ENCODE measurements around the gene MMD. TPM values are rescaled to one million over a fixed set of nuclear protein-coding genes. Genes with fewer than 3 reads are reported as not detected.

MMD gene
- total RNA-seq, 1 donor from 2014 or later, result 48.5 TPM

GRCh38 chr17:55443904-55444303, 22.3 kb upstream of the MMD start:
- Mint-ChIP-seq H3K27me3 (ENCODE audit: unreplicated experiment) (peaks cover 3% of the 10 kb centered on the region), H3K4me3 (ENCODE audit: unreplicated experiment) (no peak overlapping the region), H3K4me1 (ENCODE audit: unreplicated experiment) (peaks cover 10% of the 10 kb centered on the region), H3K9me3 (ENCODE audit: unreplicated experiment) (no peaks in the 10 kb centered on the region), H3K36me3 (ENCODE audit: low read depth, unreplicated experiment) (no peaks in the 10 kb centered on the region), H3K27ac (ENCODE audit: unreplicated experiment) (no peak overlapping the region)
- no peak for DNase-seq (ENCODE audit: low spot score)
- TF ChIP-seq CTCF (IDR thresholded peaks at IDR 0.05; ENCODE audit: unreplicated experiment), result no peak

- no peak overlapping the region for H3K27ac Mint-ChIP-seq (ENCODE audit: unreplicated experiment)
- no peak for DNase-seq (ENCODE audit: low spot score)
- no peaks in the 10 kb centered on the region for H3K9me3 Mint-ChIP-seq (ENCODE audit: unreplicated experiment)
- no peak for TF ChIP-seq CTCF (IDR thresholded peaks at IDR 0.05; ENCODE audit: unreplicated experiment)
- H3K36me3 Mint-ChIP-seq (ENCODE audit: low read depth, unreplicated experiment), result no peaks in the 10 kb centered on the region
- no peak overlapping the region for H3K4me3 Mint-ChIP-seq (ENCODE audit: unreplicated experiment)
- peaks cover 8% of the 10 kb centered on the region for H3K4me1 Mint-ChIP-seq (ENCODE audit: unreplicated experiment)
- peaks cover 3% of the 10 kb centered on the region for H3K27me3 Mint-ChIP-seq (ENCODE audit: unreplicated experiment)
Measured at GRCh38 chr17:55442953-55443683, 21.5 kb upstream of the MMD start.

GRCh38 chr17:55442462-55442861, 20.8 kb upstream of the MMD start:
- no peak overlapping the region for H3K4me3 Mint-ChIP-seq (ENCODE audit: unreplicated experiment)
- H3K27me3 Mint-ChIP-seq (ENCODE audit: unreplicated experiment), result peaks cover 3% of the 10 kb centered on the region
- peaks cover 8% of the 10 kb centered on the region for H3K4me1 Mint-ChIP-seq (ENCODE audit: unreplicated experiment)
- no peaks in the 10 kb centered on the region for H3K9me3 Mint-ChIP-seq (ENCODE audit: unreplicated experiment)
- no peak overlapping the region for H3K27ac Mint-ChIP-seq (ENCODE audit: unreplicated experiment)
- no peak for DNase-seq (ENCODE audit: low spot score)
- H3K36me3 Mint-ChIP-seq (ENCODE audit: low read depth, unreplicated experiment), result no peaks in the 10 kb centered on the region
- TF ChIP-seq CTCF (IDR thresholded peaks at IDR 0.05; ENCODE audit: unreplicated experiment), result no peak

DNA sequence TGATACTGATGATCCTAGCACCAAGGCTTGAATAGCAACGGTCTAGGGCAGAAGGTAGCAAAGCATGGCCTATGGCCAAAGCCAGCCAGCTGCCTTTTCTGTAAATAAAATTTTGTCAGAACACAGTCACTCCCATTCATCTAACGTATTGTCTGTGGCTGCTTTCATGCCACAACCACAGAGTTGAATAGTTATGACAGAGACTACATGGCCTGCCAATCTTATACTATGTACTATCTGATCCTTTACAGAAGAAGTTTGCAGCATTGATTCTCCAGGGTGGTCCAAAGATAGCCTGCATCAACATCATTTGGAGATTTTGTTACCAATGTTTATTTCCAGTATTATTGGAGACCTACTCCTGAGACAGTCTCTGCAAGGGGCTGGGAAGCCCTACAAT, 19.9 kb upstream of the MMD start:
- Mint-ChIP-seq H3K27me3 (ENCODE audit: unreplicated experiment) (peaks cover 3% of the 10 kb centered on the region), H3K36me3 (ENCODE audit: low read depth, unreplicated experiment) (no peaks in the 10 kb centered on the region), H3K4me1 (ENCODE audit: unreplicated experiment) (peaks cover 8% of the 10 kb centered on the region), H3K4me3 (ENCODE audit: unreplicated experiment) (no peak overlapping the region), H3K27ac (ENCODE audit: unreplicated experiment) (no peak overlapping the region), H3K9me3 (ENCODE audit: unreplicated experiment) (no peaks in the 10 kb centered on the region)
- no peak for TF ChIP-seq CTCF (IDR thresholded peaks at IDR 0.05; ENCODE audit: unreplicated experiment)
- no peak for DNase-seq (ENCODE audit: low spot score)

DNA sequence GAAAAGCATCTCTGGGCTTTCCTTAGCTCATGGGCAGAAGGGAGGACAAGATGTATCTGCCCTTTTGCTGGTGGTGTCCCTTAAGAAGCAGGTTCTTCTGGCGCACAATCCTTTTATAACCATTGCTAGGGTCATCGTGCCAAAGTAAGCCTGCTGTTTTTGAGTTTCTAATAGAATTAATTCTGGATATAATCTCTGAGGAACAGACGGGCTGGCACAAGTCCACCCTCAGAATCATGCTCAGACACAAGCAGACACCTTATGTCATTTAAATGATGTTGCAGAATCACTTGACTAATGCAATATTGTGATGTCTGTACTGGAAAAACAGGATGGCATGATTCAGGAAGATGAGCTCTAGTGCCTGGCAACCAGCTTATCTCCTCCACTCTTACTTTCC, 18.8 kb upstream of the MMD start:
- H3K27ac Mint-ChIP-seq (ENCODE audit: unreplicated experiment), result no peak overlapping the region
- DNase-seq (ENCODE audit: low spot score), result no peak
- peaks cover 8% of the 10 kb centered on the region for H3K4me1 Mint-ChIP-seq (ENCODE audit: unreplicated experiment)
- no peak for TF ChIP-seq CTCF (IDR thresholded peaks at IDR 0.05; ENCODE audit: unreplicated experiment)
- no peak overlapping the region for H3K4me3 Mint-ChIP-seq (ENCODE audit: unreplicated experiment)
- no peaks in the 10 kb centered on the region for H3K36me3 Mint-ChIP-seq (ENCODE audit: low read depth, unreplicated experiment)
- no peaks in the 10 kb centered on the region for H3K9me3 Mint-ChIP-seq (ENCODE audit: unreplicated experiment)
- peaks cover 3% of the 10 kb centered on the region for H3K27me3 Mint-ChIP-seq (ENCODE audit: unreplicated experiment)

Data from endothelial cell (in vitro differentiated cells).